H1 (cell line): ENCODE results near the gene STX18. TPM values are rescaled to one million over a fixed set of nuclear protein-coding genes. Genes with fewer than 3 reads are reported as not detected.
A peak's percentile ranks its signal among the peaks of the same experiment; 100 is the strongest.

Experiments used
- CTCF ChIA-PET: fragments of 300-600 bp; sonication (Branson Sonifier 250); formaldehyde crosslinking; loops from one replicate; lab custom pipeline; 2021; ENCODE audit not compliant: partially characterized antibody; lab: Charles Lee
- POLR2A ChIA-PET: fragments of 300-600 bp; sonication (Branson Sonifier 250); formaldehyde crosslinking; loops from one replicate; lab custom pipeline; 2021; ENCODE audit warnings: inconsistent platforms; ENCODE audit not compliant: partially characterized antibody; lab: Charles Lee
- DNase-seq, 2 experiments: peaks; one replicate each; pipeline versions ENCODE4 v3.0.0 to v3.0.0-alpha.2; 2010 to 2022; ENCODE audit warnings: low spot score in 2 of 2, low read depth in 1 of 2, mixed read lengths in 1 of 2
- FAIRE-seq: peaks from 2 replicates; lab custom pipeline; 2011; peaks lifted over from hg19 to GRCh38; lab: Jason Lieb, UNC
- H2AFZ ChIP-seq: 2 replicates; pipeline ENCODE4 v1.8.1; 2012; ENCODE audit warnings: low read length, inconsistent platforms
- H2AK5ac ChIP-seq: 2 replicates; pipeline ENCODE4 v1.6.1; 2013; ENCODE audit warnings: low read depth, low read length
- H2BK120ac ChIP-seq: replicated peaks from 2 replicates; pipeline ENCODE3; 2013; ENCODE audit warnings: low read depth, low read length, inconsistent platforms
- H2BK12ac ChIP-seq: 2 replicates; pipeline ENCODE4 v1.6.1; 2013; ENCODE audit warnings: low read depth, low read length
- H2BK15ac ChIP-seq: 2 replicates; pipeline ENCODE4 v1.6.1; 2013; ENCODE audit warnings: low read length
- H2BK20ac ChIP-seq: 2 replicates; pipeline ENCODE4 v1.6.1; 2013; ENCODE audit warnings: low read length
- H2BK5ac ChIP-seq: 2 replicates; pipeline ENCODE4 v1.6.1; 2013; ENCODE audit warnings: low read depth, low read length
- H3K14ac ChIP-seq: 2 replicates; pipeline ENCODE4 v1.6.1; 2013; ENCODE audit warnings: inconsistent platforms; ENCODE audit not compliant: insufficient read length
- H3K18ac ChIP-seq: 2 replicates; pipeline ENCODE4 v1.6.1; 2013; ENCODE audit warnings: low read length; ENCODE audit errors: extremely low read depth
- H3K23ac ChIP-seq: 2 replicates; pipeline ENCODE4 v1.6.1; 2013; ENCODE audit warnings: inconsistent platforms; ENCODE audit not compliant: insufficient read length
- H3K23me2 ChIP-seq: 2 replicates; pipeline ENCODE4 v1.6.1; 2013; ENCODE audit warnings: low read depth, low read length
- H3K27ac ChIP-seq: 2 replicates; pipeline ENCODE4 v1.6.1; 2011; ENCODE audit warnings: low read depth, low read length, inconsistent platforms
- H3K27me3 ChIP-seq, 4 experiments: replicated peaks in 1 of 4; 1 replicate in 1 of 4; 2 replicates in 3 of 4; pipeline versions ENCODE4 v1.6.1 to v1.8.1; 2011 to 2013; ENCODE audit warnings: low read length in 3 of 4, mild to moderate bottlenecking in 3 of 4, inconsistent platforms in 2 of 4, mixed read lengths in 2 of 4, moderate library complexity in 1 of 4; ENCODE audit not compliant: control insufficient read depth in 3 of 4, insufficient read depth in 3 of 4; ENCODE audit errors: extremely low read depth in 1 of 4
- H3K36me3 ChIP-seq, 4 experiments: 2 replicates each; pipeline versions ENCODE4 v1.6.1 to v1.8.1; 2011 to 2013; ENCODE audit warnings: mild to moderate bottlenecking in 4 of 4, low read length in 3 of 4, moderate library complexity in 2 of 4, control low read depth in 1 of 4, inconsistent platforms in 1 of 4; ENCODE audit not compliant: insufficient read depth in 4 of 4, control insufficient read depth in 2 of 4
- H3K4ac ChIP-seq: replicated peaks from 2 replicates; pipeline ENCODE3; 2013; ENCODE audit warnings: low read length, low read depth, mixed read lengths, inconsistent platforms; ENCODE audit not compliant: insufficient read length
- H3K4me1 ChIP-seq, 4 experiments: replicated peaks in 1 of 4; 1 replicate in 1 of 4; 2 replicates in 3 of 4; pipeline versions ENCODE4 v1.6.1 to v1.8.1; 2011 to 2013; ENCODE audit warnings: low read length in 3 of 4, inconsistent platforms in 2 of 4, mixed read lengths in 1 of 4; ENCODE audit not compliant: insufficient read depth in 4 of 4, control insufficient read depth in 3 of 4
- H3K4me2 ChIP-seq, 2 experiments: 2 replicates each; pipeline versions ENCODE4 v1.6.1 to v1.8.1; 2011 to 2013; ENCODE audit warnings: low read depth in 2 of 2, low read length in 2 of 2, control low read depth in 1 of 2, inconsistent platforms in 1 of 2, mild to moderate bottlenecking in 1 of 2; ENCODE audit not compliant: insufficient read depth in 1 of 2
- H3K4me3 ChIP-seq, 4 experiments: fragments of 200-600, 300-600 bp in 1 of 4; sonication (generic), shearing (Covaris generic), sonication (Bioruptor Twin) in 1 of 4; 2 replicates each; pipeline versions ENCODE4 v1.5.1 to v1.8.1; 2011 to 2016; ENCODE audit warnings: low read length in 4 of 4, low read depth in 3 of 4, control low read depth in 2 of 4, inconsistent platforms in 2 of 4, mild to moderate bottlenecking in 2 of 4, mixed read lengths in 1 of 4, moderate library complexity in 1 of 4; ENCODE audit not compliant: insufficient read depth in 2 of 4; ENCODE audit errors: extremely low read depth in 1 of 4
- H3K56ac ChIP-seq: replicated peaks from 2 replicates; pipeline ENCODE3; 2013; ENCODE audit warnings: low read depth, mild to moderate bottlenecking, mixed read lengths, low read length, inconsistent platforms; ENCODE audit not compliant: insufficient read length
- H3K79me1 ChIP-seq: 2 replicates; pipeline ENCODE4 v1.6.1; 2013; ENCODE audit warnings: low read depth, low read length, control low read depth
- H3K79me2 ChIP-seq, 2 experiments: 2 replicates each; pipeline versions ENCODE4 v1.6.1 to v1.8.1; 2012 to 2013; ENCODE audit warnings: low read length in 2 of 2, mild to moderate bottlenecking in 2 of 2, inconsistent platforms in 1 of 2; ENCODE audit not compliant: insufficient read depth in 2 of 2, control insufficient read depth in 1 of 2
- H3K9ac ChIP-seq, 4 experiments: replicated peaks in 1 of 4; 1 replicate in 1 of 4; 2 replicates in 3 of 4; pipeline versions ENCODE4 v1.6.1 to v1.8.1; 2011 to 2013; ENCODE audit warnings: low read depth in 3 of 4, low read length in 3 of 4, control low read depth in 2 of 4, mild to moderate bottlenecking in 2 of 4, moderate library complexity in 2 of 4, inconsistent platforms in 1 of 4; ENCODE audit errors: extremely low read depth in 1 of 4
- H3K9me3 ChIP-seq, 2 experiments: 2 replicates each; pipeline versions ENCODE4 v1.6.1 to v1.8.1; 2012 to 2013; ENCODE audit warnings: mild to moderate bottlenecking in 2 of 2, moderate library complexity in 2 of 2, control low read depth in 1 of 2, inconsistent platforms in 1 of 2, low read depth in 1 of 2, low read length in 1 of 2, mixed read lengths in 1 of 2; ENCODE audit not compliant: insufficient read depth in 2 of 2
- H4K20me1 ChIP-seq, 2 experiments: replicated peaks in 1 of 2; 2 replicates each; pipeline versions ENCODE3 to v1.8.1; 2011 to 2013; ENCODE audit warnings: inconsistent platforms in 2 of 2, low read length in 2 of 2, mild to moderate bottlenecking in 1 of 2; ENCODE audit not compliant: insufficient read depth in 2 of 2, control insufficient read depth in 1 of 2
- H4K5ac ChIP-seq: 2 replicates; pipeline ENCODE4 v1.6.1; 2013; ENCODE audit warnings: low read length, low read depth, mixed read lengths, inconsistent platforms; ENCODE audit not compliant: insufficient read length
- H4K8ac ChIP-seq: 2 replicates; pipeline ENCODE4 v1.8.0; 2013; ENCODE audit warnings: mild to moderate bottlenecking, moderate library complexity, low read length, inconsistent platforms; ENCODE audit not compliant: insufficient read depth; ENCODE audit errors: extremely low read depth
- H4K91ac ChIP-seq: replicated peaks from 2 replicates; pipeline ENCODE3; 2013; ENCODE audit warnings: low read length, mixed read lengths, inconsistent platforms; ENCODE audit not compliant: insufficient read length
- HDAC6 ChIP-seq: IDR thresholded peaks from one replicate; pipeline ENCODE4 v1.7.1; 2012; ENCODE audit warnings: low read depth, mild to moderate bottlenecking, inconsistent platforms, low read length, moderate library complexity
- WGBS, 2 experiments: shearing (Covaris generic) in 1 of 2; methylation state at CpG; one replicate each; pipeline versions ENCODE4 v1.1.6 to v1.1.7; 2013 to 2015; ENCODE audit warnings: low lambda C conversion rate in 2 of 2, mixed read lengths in 2 of 2, inconsistent platforms in 1 of 2, low coverage in 1 of 2, missing lambda C conversion rate in 1 of 2; ENCODE audit not compliant: insufficient replicate concordance in 2 of 2, insufficient coverage in 1 of 2, insufficient read length in 1 of 2; ENCODE audit errors: extremely low coverage in 1 of 2, missing lambda C conversion rate in 1 of 2; 5-methylcytosine and 5-hydroxymethylcytosine counted together
- polyA plus RNA-seq, 7 experiments: library from polyadenylated mRNA; depleted of rRNA in 3 of 7; stranded (reverse) in 5 of 7; unstranded in 2 of 7; fragments of >200 nt in 5 of 7; fragments of 200-250 nt in 2 of 7; gene quantifications; 1 replicate in 5 of 7; 2 replicates in 1 of 7; 4 replicates in 1 of 7; pipeline versions ENCODE4 v1.2.1 to v1.2.3, GENCODE V29; 2011 to 2013; ENCODE audit warnings: missing spikeins in 2 of 7, mixed read lengths in 2 of 7
- total RNA-seq: library from RNA; stranded (reverse); fragmentation: NEBNext Ultra II Directional; extraction: Animal tissue kit (Norgen Biotek cat#: 25700); gene quantifications from 2 replicates; pipeline ENCODE4 v1.2.1, GENCODE V29; 2021
- TF ChIP-seq, protein P1 (sequence below): IDR thresholded peaks from 2 replicates; pipeline ENCODE4 v1.6.1; 2012; ENCODE audit warnings: inconsistent platforms
- TF ChIP-seq, protein P2 (sequence below): IDR thresholded peaks from 2 replicates; pipeline ENCODE4 v1.6.1; 2012; ENCODE audit warnings: inconsistent platforms

STX18 gene
- total and polyA plus RNA-seq, 2 of the 8 experiments (the other 6 are each of a cell fraction or from before 2014, with no cell fraction given) = 14.6 to 18.3 TPM

- Histone ChIP-seq H3K14ac (no peak overlapping the region), H3K56ac (no peak overlapping the region), H3K27me3 (no peaks in the 10 kb centered on the region), H3K4ac (no peak overlapping the region), H3K18ac (no peak overlapping the region), H2BK120ac (no peak overlapping the region), H3K79me2 (peaks cover 0 to 2% of the 10 kb centered on the region in 2 experiments; a peak in 1 of 4 replicates), H2BK20ac (peak overlapping the region; percentile 34; the same call in 1 of the 2 replicates), H2BK12ac (no peak overlapping the region), H2AK5ac (no peak overlapping the region), H3K9me3 (no peaks in the 10 kb centered on the region), H2AFZ (no peak overlapping the region), H2BK5ac (no peak overlapping the region), H3K4me1 (peaks cover 2 to 23% (median 8%) of the 10 kb centered on the region in 4 experiments), H3K36me3 (no peaks in the 10 kb centered on the region), H4K20me1 (peaks cover 0 to 1% of the 10 kb centered on the region in 2 experiments), H3K9ac (0 out of 7 replicates have a peak overlapping the region, but pooled peaks of 1 of the 4 experiments have one; percentile 14), H4K8ac (no peak overlapping the region), H3K27ac (no peak overlapping the region), H4K91ac (no peak overlapping the region), H2BK15ac (no peak overlapping the region), H3K4me2 (peak overlapping the region in 1 of 2 experiments; percentile 57; a peak in 1 of 4 replicates), H3K79me1 (no peaks in the 10 kb centered on the region), H3K4me3 (no peak overlapping the region), H3K23ac (no peak overlapping the region), H3K23me2 (no peaks in the 10 kb centered on the region), H4K5ac (no peak overlapping the region)
- FAIRE-seq (no peak), DNase-seq (no peak)
- CTCF ChIA-PET = interaction anchor here (0.9 to 1.5 kb wide), 5 partner anchors 8 to 238 kb away, joined by 3 to 8 read pairs (median 5); no protein-coding TSS in a partner anchor
- TF ChIP-seq, protein P1, sequence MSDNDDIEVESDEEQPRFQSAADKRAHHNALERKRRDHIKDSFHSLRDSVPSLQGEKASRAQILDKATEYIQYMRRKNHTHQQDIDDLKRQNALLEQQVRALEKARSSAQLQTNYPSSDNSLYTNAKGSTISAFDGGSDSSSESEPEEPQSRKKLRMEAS = peak; percentile 39
- TF ChIP-seq HDAC6 = no peak
- TF ChIP-seq, protein P2, sequence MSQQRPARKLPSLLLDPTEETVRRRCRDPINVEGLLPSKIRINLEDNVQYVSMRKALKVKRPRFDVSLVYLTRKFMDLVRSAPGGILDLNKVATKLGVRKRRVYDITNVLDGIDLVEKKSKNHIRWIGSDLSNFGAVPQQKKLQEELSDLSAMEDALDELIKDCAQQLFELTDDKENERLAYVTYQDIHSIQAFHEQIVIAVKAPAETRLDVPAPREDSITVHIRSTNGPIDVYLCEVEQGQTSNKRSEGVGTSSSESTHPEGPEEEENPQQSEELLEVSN = peak; percentile 39; the same call in 1 of the 2 replicates
- 75% methylated on average over 7 of the region's 7 CpGs; no CpG with 5 or more reads in 1 of the 2 experiments for WGBS, 2 experiments
- POLR2A ChIA-PET = no interaction called here
Measured at GRCh38 chr4:4480205-4480604, 61.6 kb downstream of the STX18 start.
